ENCODE data around the gene GABRR3. TPM values are rescaled to one million over a fixed set of nuclear protein-coding genes. Genes with fewer than 3 reads are reported as not detected.

GABRR3 gene
- polyA plus RNA-seq, 1 of the 3 experiments (the other 2 are of a cell fraction), result not detected

GRCh38 chr3:98021830-98022560 lies 13.1 kb downstream of the GABRR3 start:
- Histone ChIP-seq H3K9me2 (no peaks in the 10 kb centered on the region), H3F3A (replicated peaks; ENCODE audit: insufficient read depth) (no peaks in the 10 kb centered on the region)

GRCh38 chr3:98020412-98020811 lies 14.7 kb downstream of the GABRR3 start:
- ChIA-PET CTCF (interaction anchor here (0.7 to 9.5 kb wide), 4 partner anchors 9 to 309 kb away, joined by 3 to 128 read pairs (median 4); no protein-coding TSS in a partner anchor), POLR2A (no interaction called here)
- H3K4me1 ChIP-seq (ENCODE audit: control insufficient read depth in 1 of 2, insufficient read depth in 2 of 2, low read depth in 1 of 2, low read length in 1 of 2), result no peaks in the 10 kb centered on the region
- H2AFZ ChIP-seq (ENCODE audit: low read depth), result no peak overlapping the region
- H3K9me3 ChIP-seq, result no peaks in the 10 kb centered on the region
- H3F3A ChIP-seq (replicated peaks; ENCODE audit: insufficient read depth), result no peaks in the 10 kb centered on the region
- DNase-seq, result no peak
- H3K4me2 ChIP-seq, result no peak overlapping the region
- no peaks in the 10 kb centered on the region for H3K79me2 ChIP-seq (ENCODE audit: insufficient read depth)
- no peaks in the 10 kb centered on the region for H3K9me2 ChIP-seq
- no peak overlapping the region for H3K27ac ChIP-seq (ENCODE audit: low read depth in 2 of 2, low read length in 1 of 2)
- WGBS (ENCODE audit: low lambda C conversion rate), result 70% methylated on average over 4 of the region's 4 CpGs
- peaks cover 9% of the 10 kb centered on the region; the same call in 1 of the 2 replicates for H3K27me3 ChIP-seq (ENCODE audit: insufficient read depth)
- no peak for TF ChIP-seq JUND (IDR thresholded peaks at IDR 0.05)
- TF ChIP-seq NFIC (IDR thresholded peaks at IDR 0.05; ENCODE audit: borderline replicate concordance), result no peak
- H3K4me3 ChIP-seq (ENCODE audit: low read depth in 2 of 2, low read length in 1 of 2), result no peak overlapping the region
- H4K20me1 ChIP-seq (ENCODE audit: insufficient read depth), result no peaks in the 10 kb centered on the region
- H3K36me3 ChIP-seq (replicated peaks in 1 of 2; ENCODE audit: control insufficient read depth in 1 of 2, insufficient read depth in 2 of 2, low read length in 1 of 2), result no peaks in the 10 kb centered on the region
- no peak overlapping the region for H3K9ac ChIP-seq

More at GRCh38 chr3:98021830-98022560, 13.1 kb downstream of the GABRR3 start:
- Histone ChIP-seq H3K4me2 (no peak overlapping the region), H3K27ac (ENCODE audit: low read depth in 2 of 2, low read length in 1 of 2) (no peak overlapping the region), H3K4me1 (ENCODE audit: control insufficient read depth in 1 of 2, insufficient read depth in 2 of 2, low read depth in 1 of 2, low read length in 1 of 2) (no peaks in the 10 kb centered on the region), H3K79me2 (ENCODE audit: insufficient read depth) (no peaks in the 10 kb centered on the region), H3K27me3 (ENCODE audit: insufficient read depth) (peaks cover 9% of the 10 kb centered on the region; the same call in 1 of the 2 replicates), H3K4me3 (ENCODE audit: low read depth in 2 of 2, low read length in 1 of 2) (no peak overlapping the region), H2AFZ (ENCODE audit: low read depth) (no peak overlapping the region), H3K9ac (no peak overlapping the region), H3K36me3 (replicated peaks in 1 of 2; ENCODE audit: control insufficient read depth in 1 of 2, insufficient read depth in 2 of 2, low read length in 1 of 2) (no peaks in the 10 kb centered on the region), H3K9me3 (no peaks in the 10 kb centered on the region), H4K20me1 (ENCODE audit: insufficient read depth) (no peaks in the 10 kb centered on the region)
- no peak for DNase-seq
- WGBS (ENCODE audit: low lambda C conversion rate), result 53% methylated on average over 5 of the region's 5 CpGs
- CTCF ChIA-PET, result interaction anchor here (0.8 to 9.5 kb wide), 19 partner anchors 9 to 309 kb away, joined by 3 to 128 read pairs (median 6); partner anchors contain the start of gene CRYBG3
- no peak for TF ChIP-seq YY1 (IDR thresholded peaks at IDR 0.05; ENCODE audit: low read depth)
- no peak for TF ChIP-seq PBX3 (IDR thresholded peaks at IDR 0.05)
- no peak for TF ChIP-seq GATA2 (CRISPR knock-in tag; IDR thresholded peaks at IDR 0.05)
- no peak for TF ChIP-seq TCF12 (IDR thresholded peaks at IDR 0.05)
- POLR2A ChIA-PET, result no interaction called here

GRCh38 chr3:98018301-98018700 lies 16.8 kb downstream of the GABRR3 start:
- Histone ChIP-seq H3K4me2 (no peak overlapping the region), H2AFZ (ENCODE audit: low read depth) (no peak overlapping the region), H3K4me3 (ENCODE audit: low read depth in 2 of 2, low read length in 1 of 2) (no peak overlapping the region), H3K36me3 (replicated peaks in 1 of 2; ENCODE audit: control insufficient read depth in 1 of 2, insufficient read depth in 2 of 2, low read length in 1 of 2) (no peaks in the 10 kb centered on the region), H3K27ac (ENCODE audit: low read depth in 2 of 2, low read length in 1 of 2) (no peak overlapping the region), H3K79me2 (ENCODE audit: insufficient read depth) (no peaks in the 10 kb centered on the region), H3K9me2 (no peaks in the 10 kb centered on the region), H3K9ac (no peak overlapping the region), H3F3A (replicated peaks; ENCODE audit: insufficient read depth) (no peaks in the 10 kb centered on the region), H4K20me1 (ENCODE audit: insufficient read depth) (no peaks in the 10 kb centered on the region), H3K4me1 (ENCODE audit: control insufficient read depth in 1 of 2, insufficient read depth in 2 of 2, low read depth in 1 of 2, low read length in 1 of 2) (no peaks in the 10 kb centered on the region), H3K9me3 (no peaks in the 10 kb centered on the region), H3K27me3 (ENCODE audit: insufficient read depth) (peaks cover 9% of the 10 kb centered on the region; the same call in 1 of the 2 replicates)
- POLR2A ChIA-PET, result no interaction called here
- WGBS (ENCODE audit: low lambda C conversion rate), result 64% methylated on average over 4 of the region's 4 CpGs
- TF ChIP-seq EZH2phosphoT487 (IDR thresholded peaks at IDR 0.05; ENCODE audit: borderline replicate concordance, low read depth) (no peak), RCOR1 (IDR thresholded peaks at IDR 0.05; ENCODE audit: low read length) (no peak), FOXJ3 (CRISPR knock-in tag; IDR thresholded peaks at IDR 0.05) (no peak), YY1 (IDR thresholded peaks at IDR 0.05; ENCODE audit: low read depth) (no peak), SIN3A (IDR thresholded peaks at IDR 0.05; ENCODE audit: borderline replicate concordance, low read depth, low read length) (no peak)
- CTCF ChIA-PET, result interaction anchor here (1.2 to 9.5 kb wide), 2 partner anchors 214 to 221 kb away, joined by 4 to 128 read pairs; no protein-coding TSS in a partner anchor
- no peak for DNase-seq
